ENCODE data around the gene NDUFV1. TPM values are rescaled to one million over a fixed set of nuclear protein-coding genes. Genes with fewer than 3 reads are reported as not detected.
"Not testable (repeated sequence)": the region's sequence is repeated elsewhere in the genome, so short reads cannot be mapped to it uniquely, and the experiment has no call there.

Gene NDUFV1
- total RNA-seq, 2 experiments from 2014 or later, result 317 to 321 TPM

- not testable (repeated sequence) for H3K27ac Mint-ChIP-seq, H3K4me3 Mint-ChIP-seq, DNase-seq, H3K9me3 Mint-ChIP-seq, H3K36me3 Mint-ChIP-seq, H3K27me3 Mint-ChIP-seq, H3K4me1 Mint-ChIP-seq
Measured at GRCh38 chr11:67660752-67661151, 54.0 kb downstream of the NDUFV1 start.

Other genes with a start within 250 kb of the NDUFV1 start
- gene CLCF1, start 233.3 kb upstream of the NDUFV1 start, total RNA-seq, result under 1 TPM; 0.31 to 0.56 TPM
- 10 to 100 TPM; 31.2 to 33.7 TPM for gene RAD9A, start 214.9 kb upstream of the NDUFV1 start, total RNA-seq
- 100 to 1,000 TPM; 262 to 269 TPM for gene PPP1CA, start 205.1 kb upstream of the NDUFV1 start, total RNA-seq
- 100 to 1,000 TPM; 117 to 121 TPM for gene TBC1D10C, start 202.9 kb upstream of the NDUFV1 start, total RNA-seq
- 1 to 10 TPM; 3.1 to 3.7 TPM for gene CARNS1, start 191.3 kb upstream of the NDUFV1 start, total RNA-seq
- gene RPS6KB2, start 178.4 kb upstream of the NDUFV1 start, total RNA-seq, result 10 to 100 TPM; 64.9 to 67.7 TPM
- gene PTPRCAP, start 169.3 kb upstream of the NDUFV1 start, total RNA-seq, result 100 to 1,000 TPM; 110 to 117 TPM
- 100 to 1,000 TPM; 293 to 310 TPM for gene CORO1B, start 163.5 kb upstream of the NDUFV1 start, total RNA-seq
- not detected for gene GPR152, start 154.2 kb upstream of the NDUFV1 start, total RNA-seq
- gene CABP4, start 151.6 kb upstream of the NDUFV1 start, total RNA-seq, result under 1 TPM; 0.27 to 0.28 TPM
- 10 to 100 TPM; 43.7 to 45.8 TPM for gene TMEM134, start 137.7 kb upstream of the NDUFV1 start, total RNA-seq
- gene AIP, start 123.9 kb upstream of the NDUFV1 start, total RNA-seq, result 100 to 1,000 TPM; 107 to 112 TPM
- gene PITPNM1, start 101.6 kb upstream of the NDUFV1 start, total RNA-seq, result 10 to 100 TPM; 52.7 to 56.4 TPM
- 10 to 100 TPM; 49.7 to 50.5 TPM for gene CDK2AP2, start 98.8 kb upstream of the NDUFV1 start, total RNA-seq
- gene CABP2, start 83.5 kb upstream of the NDUFV1 start, total RNA-seq, result not detected
- 100 to 1,000 TPM; 452 to 465 TPM for gene GSTP1, start 23.1 kb upstream of the NDUFV1 start, total RNA-seq
- gene NUDT8, start 23.0 kb downstream of the NDUFV1 start, total RNA-seq, result 10 to 100 TPM; 30.2 to 31.0 TPM
- gene TBX10, start 32.8 kb downstream of the NDUFV1 start, total RNA-seq, result not detected
- gene ACY3, start 43.8 kb downstream of the NDUFV1 start, total RNA-seq, result under 1 TPM; 0.27 to 0.70 TPM
- not detected for gene ALDH3B2, start 67.7 kb downstream of the NDUFV1 start, total RNA-seq

All from activated naive CD8-positive, alpha-beta T cell treated with anti-CD3 and anti-CD28 coated beads for 36 hours (primary cell).